Measurements from ENCODE around the gene INPP4A.

The INPP4A gene

DNA sequence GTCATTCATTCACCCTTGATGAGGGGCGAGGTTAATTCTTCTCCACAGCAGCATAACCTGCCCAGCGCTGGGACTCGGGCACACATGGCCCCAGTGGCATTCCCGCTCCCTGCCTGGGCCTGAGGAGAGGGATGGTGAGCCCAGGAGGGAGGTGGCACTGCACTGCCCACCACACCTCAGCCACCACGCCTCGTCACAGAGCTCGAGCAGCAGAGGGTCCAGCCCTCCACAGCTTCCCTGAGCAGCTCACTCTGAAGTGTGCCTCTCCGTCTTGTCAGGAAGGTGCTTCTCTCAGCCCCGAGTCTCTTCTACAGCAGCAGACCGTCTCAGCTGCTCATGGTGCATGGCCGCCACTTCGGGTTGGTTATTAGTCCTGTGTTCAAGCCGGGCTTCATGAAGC is 128.8 kb downstream of the INPP4A start:
- TF ChIP-seq REST (IDR thresholded peaks at IDR 0.05; ENCODE audit: insufficient replicate concordance, low read depth) (no peak), SPI1 (IDR thresholded peaks at IDR 0.05; ENCODE audit: borderline replicate concordance, low read depth) (no peak), POLR2AphosphoS5 (IDR thresholded peaks at IDR 0.05; ENCODE audit: low read depth) (no peak), GABPA (IDR thresholded peaks at IDR 0.05; ENCODE audit: low read depth) (no peak)
- TF ChIP-seq, protein P1, sequence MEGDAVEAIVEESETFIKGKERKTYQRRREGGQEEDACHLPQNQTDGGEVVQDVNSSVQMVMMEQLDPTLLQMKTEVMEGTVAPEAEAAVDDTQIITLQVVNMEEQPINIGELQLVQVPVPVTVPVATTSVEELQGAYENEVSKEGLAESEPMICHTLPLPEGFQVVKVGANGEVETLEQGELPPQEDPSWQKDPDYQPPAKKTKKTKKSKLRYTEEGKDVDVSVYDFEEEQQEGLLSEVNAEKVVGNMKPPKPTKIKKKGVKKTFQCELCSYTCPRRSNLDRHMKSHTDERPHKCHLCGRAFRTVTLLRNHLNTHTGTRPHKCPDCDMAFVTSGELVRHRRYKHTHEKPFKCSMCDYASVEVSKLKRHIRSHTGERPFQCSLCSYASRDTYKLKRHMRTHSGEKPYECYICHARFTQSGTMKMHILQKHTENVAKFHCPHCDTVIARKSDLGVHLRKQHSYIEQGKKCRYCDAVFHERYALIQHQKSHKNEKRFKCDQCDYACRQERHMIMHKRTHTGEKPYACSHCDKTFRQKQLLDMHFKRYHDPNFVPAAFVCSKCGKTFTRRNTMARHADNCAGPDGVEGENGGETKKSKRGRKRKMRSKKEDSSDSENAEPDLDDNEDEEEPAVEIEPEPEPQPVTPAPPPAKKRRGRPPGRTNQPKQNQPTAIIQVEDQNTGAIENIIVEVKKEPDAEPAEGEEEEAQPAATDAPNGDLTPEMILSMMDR (IDR thresholded peaks at IDR 0.05; ENCODE audit: insufficient read depth, low read length) = no peak
- Histone ChIP-seq H3K4me3 (replicated peaks; ENCODE audit: insufficient read depth, low read length) (no peak overlapping the region), H3K27me3 (ENCODE audit: insufficient read depth, poor library complexity, severe bottlenecking) (no peaks in the 10 kb centered on the region), H3K27ac (replicated peaks) (no peak overlapping the region)
- DNase-seq (ENCODE audit: low read depth in 1 of 2, low spot score in 1 of 2) = no peak

GRCh38 chr2:98576666-98577312 is 132.1 kb downstream of the INPP4A start:
- TF ChIP-seq, protein P1 (IDR thresholded peaks at IDR 0.05; ENCODE audit: insufficient read depth, low read length) = no peak
- TF ChIP-seq POLR2AphosphoS5 (IDR thresholded peaks at IDR 0.05; ENCODE audit: low read depth) = no peak
- TF ChIP-seq REST (IDR thresholded peaks at IDR 0.05; ENCODE audit: insufficient replicate concordance, low read depth) = no peak
- no peak for TF ChIP-seq GABPA (IDR thresholded peaks at IDR 0.05; ENCODE audit: low read depth)
- TF ChIP-seq SPI1 (IDR thresholded peaks at IDR 0.05; ENCODE audit: borderline replicate concordance, low read depth) = no peak
- DNase-seq (ENCODE audit: low read depth in 1 of 2, low spot score in 1 of 2) = no peak
- H3K27me3 ChIP-seq (ENCODE audit: insufficient read depth, poor library complexity, severe bottlenecking) = no peaks in the 10 kb centered on the region
- H3K4me3 ChIP-seq (replicated peaks; ENCODE audit: insufficient read depth, low read length) = no peak overlapping the region
- no peak overlapping the region for H3K27ac ChIP-seq (replicated peaks)

DNA sequence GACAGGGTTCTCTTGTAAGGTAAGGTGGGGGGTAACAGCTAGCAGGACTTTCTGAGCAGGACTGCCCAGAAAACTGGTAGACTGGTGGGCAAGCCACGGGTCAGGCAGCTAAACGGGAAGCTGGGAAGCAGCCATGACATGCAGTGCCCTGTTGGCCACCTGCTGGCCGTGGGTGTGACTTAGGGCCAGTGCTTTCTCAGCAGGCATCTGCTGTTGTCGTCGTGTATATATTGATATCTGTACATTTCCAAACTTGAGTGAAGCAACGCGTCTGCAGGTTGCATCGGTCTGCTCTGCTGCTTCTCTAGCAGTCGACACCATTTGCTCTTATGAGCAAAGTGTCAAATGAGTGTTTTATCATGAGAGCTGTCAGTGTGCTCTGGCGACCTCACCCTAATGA is 132.7 kb downstream of the INPP4A start:
- no peak for DNase-seq (ENCODE audit: low read depth in 1 of 2, low spot score in 1 of 2)
- no peak overlapping the region for H3K27ac ChIP-seq (replicated peaks)
- no peak overlapping the region for H3K4me3 ChIP-seq (replicated peaks; ENCODE audit: insufficient read depth, low read length)
- H3K27me3 ChIP-seq (ENCODE audit: insufficient read depth, poor library complexity, severe bottlenecking) = no peaks in the 10 kb centered on the region
- TF ChIP-seq, protein P1 (IDR thresholded peaks at IDR 0.05; ENCODE audit: insufficient read depth, low read length) = no peak

DNA sequence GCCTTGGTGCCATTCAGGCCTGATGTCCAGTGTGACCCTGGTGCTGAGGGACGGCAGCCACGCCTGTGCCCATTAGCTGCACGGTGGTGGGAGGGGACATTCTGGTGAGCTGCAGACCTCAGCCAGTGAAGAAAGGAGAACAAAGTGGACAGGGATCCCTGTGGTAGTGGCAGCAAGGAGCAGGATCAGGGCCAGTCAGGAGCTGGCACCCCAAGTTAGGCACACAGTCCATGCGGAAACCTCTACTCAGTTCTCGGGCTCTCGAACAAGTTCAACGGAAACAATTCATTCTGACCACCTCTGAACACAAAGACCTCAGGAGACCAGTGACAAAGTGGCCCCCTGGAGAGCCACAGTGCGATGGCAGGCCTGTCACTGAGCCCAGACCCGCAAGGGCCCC is 133.6 kb downstream of the INPP4A start:
- TF ChIP-seq GABPA (IDR thresholded peaks at IDR 0.05; ENCODE audit: low read depth) (no peak), REST (IDR thresholded peaks at IDR 0.05; ENCODE audit: insufficient replicate concordance, low read depth) (no peak), SPI1 (IDR thresholded peaks at IDR 0.05; ENCODE audit: borderline replicate concordance, low read depth) (no peak), POLR2AphosphoS5 (IDR thresholded peaks at IDR 0.05; ENCODE audit: low read depth) (no peak)
- TF ChIP-seq, protein P1 (IDR thresholded peaks at IDR 0.05; ENCODE audit: insufficient read depth, low read length) = no peak
- H3K27me3 ChIP-seq (ENCODE audit: insufficient read depth, poor library complexity, severe bottlenecking) = no peaks in the 10 kb centered on the region

More for the DNA sequence above, 133.6 kb downstream of the INPP4A start:
- Histone ChIP-seq H3K4me3 (replicated peaks; ENCODE audit: insufficient read depth, low read length) (no peak overlapping the region), H3K27ac (replicated peaks) (no peak overlapping the region)
- DNase-seq (ENCODE audit: low read depth in 1 of 2, low spot score in 1 of 2) = no peak

Measured in HL-60 (cell line).